ENCODE data around the gene SEMA3G. TPM values are rescaled to one million over a fixed set of nuclear protein-coding genes. Genes with fewer than 3 reads are reported as not detected.

Gene SEMA3G
- total RNA-seq, 1 donor from 2014 or later: 8.3 TPM

DNA sequence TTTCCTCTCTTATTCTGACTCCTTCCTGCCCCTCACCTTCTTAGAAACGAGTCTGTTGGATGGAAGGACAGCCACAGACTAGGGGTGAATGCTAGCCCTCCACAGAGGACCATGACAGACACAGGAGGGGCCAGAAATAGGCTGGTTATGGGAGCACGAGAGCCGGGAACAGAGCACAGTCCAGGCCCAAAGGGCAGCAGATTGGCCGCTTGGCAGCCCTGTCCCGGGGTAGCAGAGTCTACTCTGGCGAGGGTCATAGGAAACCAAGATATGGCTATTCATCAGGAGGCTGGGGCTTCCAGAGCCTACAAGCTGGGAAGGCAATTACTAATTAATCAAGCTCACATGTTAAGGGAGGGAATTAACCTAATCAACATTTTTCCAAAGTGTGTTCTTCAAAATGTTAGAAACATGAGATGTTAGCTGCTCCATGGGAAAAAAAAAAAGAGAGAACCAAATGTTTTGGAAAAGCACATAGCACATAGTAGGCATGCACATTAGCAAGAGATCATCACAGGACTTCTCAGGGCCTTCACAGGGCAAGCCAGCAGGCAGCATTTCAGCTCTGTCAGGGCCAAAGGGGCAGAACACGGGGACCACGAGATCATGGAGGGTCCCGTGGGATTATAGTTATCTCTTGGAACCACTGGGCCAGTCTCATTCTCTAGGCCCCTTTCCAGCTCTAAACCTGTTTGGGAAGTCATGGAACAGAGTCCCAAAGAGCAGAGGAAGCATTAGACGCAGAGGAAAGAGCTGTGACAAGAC is 13.3 kb downstream of the SEMA3G start:
- Histone ChIP-seq H3K9me3 (no peaks in the 10 kb centered on the region), H3K4me3 (no peak overlapping the region), H3K4me1 (peaks cover 32% of the 10 kb centered on the region), H3K27ac (no peak overlapping the region), H3K27me3 (no peaks in the 10 kb centered on the region), H3K36me3 (no peaks in the 10 kb centered on the region)
- TF ChIP-seq, protein P1, sequence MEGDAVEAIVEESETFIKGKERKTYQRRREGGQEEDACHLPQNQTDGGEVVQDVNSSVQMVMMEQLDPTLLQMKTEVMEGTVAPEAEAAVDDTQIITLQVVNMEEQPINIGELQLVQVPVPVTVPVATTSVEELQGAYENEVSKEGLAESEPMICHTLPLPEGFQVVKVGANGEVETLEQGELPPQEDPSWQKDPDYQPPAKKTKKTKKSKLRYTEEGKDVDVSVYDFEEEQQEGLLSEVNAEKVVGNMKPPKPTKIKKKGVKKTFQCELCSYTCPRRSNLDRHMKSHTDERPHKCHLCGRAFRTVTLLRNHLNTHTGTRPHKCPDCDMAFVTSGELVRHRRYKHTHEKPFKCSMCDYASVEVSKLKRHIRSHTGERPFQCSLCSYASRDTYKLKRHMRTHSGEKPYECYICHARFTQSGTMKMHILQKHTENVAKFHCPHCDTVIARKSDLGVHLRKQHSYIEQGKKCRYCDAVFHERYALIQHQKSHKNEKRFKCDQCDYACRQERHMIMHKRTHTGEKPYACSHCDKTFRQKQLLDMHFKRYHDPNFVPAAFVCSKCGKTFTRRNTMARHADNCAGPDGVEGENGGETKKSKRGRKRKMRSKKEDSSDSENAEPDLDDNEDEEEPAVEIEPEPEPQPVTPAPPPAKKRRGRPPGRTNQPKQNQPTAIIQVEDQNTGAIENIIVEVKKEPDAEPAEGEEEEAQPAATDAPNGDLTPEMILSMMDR (IDR thresholded peaks at IDR 0.05): no peak
- TF ChIP-seq POLR2AphosphoS5 (IDR thresholded peaks at IDR 0.05; ENCODE audit: insufficient read depth in 1 of 2, low read depth in 1 of 2) (no peak), POLR2A (IDR thresholded peaks at IDR 0.05) (no peak)
- DNase-seq (ENCODE audit: extremely low spot score in 2 of 2): no peak
- intact Hi-C loops (cut with DNase I): no loop called here

DNA sequence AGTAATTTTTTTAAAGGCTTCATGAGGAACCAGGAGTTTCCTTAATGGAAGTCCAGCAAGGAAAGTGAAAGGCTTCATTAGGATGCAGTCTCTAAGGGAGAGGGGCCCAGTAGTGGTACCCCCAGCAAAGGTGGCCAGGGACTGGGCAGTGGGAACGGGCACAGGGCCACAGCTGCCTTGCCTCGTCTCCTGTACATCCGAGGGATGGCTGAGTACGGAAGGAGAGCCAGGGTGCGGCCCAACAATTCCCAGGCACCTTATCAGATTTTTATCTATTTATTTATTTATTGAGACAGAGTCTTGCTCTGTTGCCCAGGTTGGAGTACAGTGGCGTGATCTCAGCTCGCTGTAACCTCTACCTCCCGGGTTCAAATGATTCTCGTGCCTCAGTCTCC is 14.5 kb downstream of the SEMA3G start:
- Histone ChIP-seq H3K4me3 (no peak overlapping the region), H3K4me1 (peaks cover 27% of the 10 kb centered on the region), H3K27ac (no peak overlapping the region), H3K9me3 (no peaks in the 10 kb centered on the region), H3K36me3 (no peaks in the 10 kb centered on the region), H3K27me3 (no peaks in the 10 kb centered on the region)
- intact Hi-C loops (cut with DNase I): no loop called here
- TF ChIP-seq POLR2AphosphoS5 (IDR thresholded peaks at IDR 0.05; ENCODE audit: insufficient read depth in 1 of 2, low read depth in 1 of 2) (no peak), POLR2A (IDR thresholded peaks at IDR 0.05) (no peak)
- TF ChIP-seq, protein P1 (IDR thresholded peaks at IDR 0.05): no peak
- no peak for DNase-seq (ENCODE audit: extremely low spot score in 2 of 2)

DNA sequence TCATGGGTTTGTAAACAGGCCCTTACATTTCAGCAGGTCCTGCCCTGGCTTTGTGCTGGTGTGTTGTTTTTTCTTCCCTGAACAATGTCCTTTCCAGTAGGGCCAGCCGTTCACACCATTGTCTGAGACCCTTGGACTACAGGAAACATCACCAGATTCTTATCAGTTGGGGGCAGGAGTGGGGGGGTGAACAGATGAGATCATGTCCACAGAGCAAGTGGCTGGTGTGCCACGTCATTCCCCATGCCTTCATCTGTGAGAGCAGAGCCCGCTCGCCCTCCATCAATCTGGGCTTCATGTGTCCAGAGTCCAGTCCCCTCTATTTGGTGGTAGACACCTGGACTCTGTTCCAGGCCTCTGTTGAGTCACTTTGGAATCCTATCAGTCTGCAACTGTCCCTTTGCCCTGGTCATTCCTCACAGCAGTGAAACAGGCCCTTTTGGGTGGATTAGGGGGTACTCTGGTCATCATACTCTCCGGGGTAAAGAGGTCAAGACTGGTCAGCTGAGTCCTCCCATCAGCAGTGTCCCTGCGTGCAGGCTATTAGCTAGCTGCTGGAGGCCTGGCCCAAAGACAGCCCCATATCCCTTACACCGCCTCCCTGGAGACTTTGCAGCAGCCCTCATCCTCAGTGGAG is 15.0 kb downstream of the SEMA3G start:
- no peak for DNase-seq (ENCODE audit: extremely low spot score in 2 of 2)
- Histone ChIP-seq H3K36me3 (no peaks in the 10 kb centered on the region), H3K27ac (no peak overlapping the region), H3K27me3 (no peaks in the 10 kb centered on the region), H3K4me3 (no peak overlapping the region), H3K4me1 (peaks cover 27% of the 10 kb centered on the region), H3K9me3 (no peaks in the 10 kb centered on the region)
- TF ChIP-seq, protein P1 (IDR thresholded peaks at IDR 0.05): no peak
- no peak for TF ChIP-seq POLR2A (IDR thresholded peaks at IDR 0.05)
- no peak for TF ChIP-seq POLR2AphosphoS5 (IDR thresholded peaks at IDR 0.05; ENCODE audit: insufficient read depth in 1 of 2, low read depth in 1 of 2)
- intact Hi-C loops (cut with DNase I): loop anchor here (2.0 to 10.0 kb wide), 2 partner anchors 15 to 95 kb away; partner anchors contain the start of gene SEMA3G

DNA sequence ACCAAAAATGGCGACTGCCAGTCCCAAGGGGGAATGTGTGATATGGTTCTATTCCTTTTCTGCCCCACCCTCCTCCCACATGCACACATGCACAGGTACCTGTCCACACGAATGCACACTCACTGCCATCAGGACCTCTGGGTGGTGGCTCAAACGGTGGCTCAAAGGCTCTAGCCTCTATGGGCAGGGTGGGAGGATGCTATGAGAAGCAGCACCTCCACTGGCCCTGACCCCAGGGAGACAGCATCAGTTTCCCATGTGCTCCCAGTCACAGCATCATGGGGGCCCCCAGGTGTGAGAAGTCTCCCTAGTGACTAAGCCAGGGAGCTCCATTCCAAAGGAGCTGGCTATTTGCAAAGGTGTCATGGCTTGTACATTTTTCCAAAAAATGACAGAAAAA is 15.9 kb downstream of the SEMA3G start:
- intact Hi-C loops (cut with DNase I): loop anchor here (2.0 to 10.0 kb wide), 2 partner anchors 16 to 96 kb away; partner anchors contain the start of gene SEMA3G
- TF ChIP-seq, protein P1 (IDR thresholded peaks at IDR 0.05): no peak
- no peak for TF ChIP-seq POLR2A (IDR thresholded peaks at IDR 0.05)
- no peaks in the 10 kb centered on the region for H3K27me3 ChIP-seq
- no peaks in the 10 kb centered on the region for H3K36me3 ChIP-seq
- no peaks in the 10 kb centered on the region for H3K9me3 ChIP-seq
- H3K27ac ChIP-seq: no peak overlapping the region
- DNase-seq (ENCODE audit: extremely low spot score in 2 of 2): no peak
- H3K4me3 ChIP-seq: no peak overlapping the region
- peaks cover 27% of the 10 kb centered on the region for H3K4me1 ChIP-seq
